ENCODE data around the gene KCNH8. TPM values are rescaled to one million over a fixed set of nuclear protein-coding genes. Genes with fewer than 3 reads are reported as not detected.

The KCNH8 gene
- total and polyA plus RNA-seq, 10 of the 15 experiments (the other 5 are each of a cell fraction or from before 2014, with no cell fraction given) = under 0.01 to 0.18 (median 0.07) TPM; not detected in 2

DNA sequence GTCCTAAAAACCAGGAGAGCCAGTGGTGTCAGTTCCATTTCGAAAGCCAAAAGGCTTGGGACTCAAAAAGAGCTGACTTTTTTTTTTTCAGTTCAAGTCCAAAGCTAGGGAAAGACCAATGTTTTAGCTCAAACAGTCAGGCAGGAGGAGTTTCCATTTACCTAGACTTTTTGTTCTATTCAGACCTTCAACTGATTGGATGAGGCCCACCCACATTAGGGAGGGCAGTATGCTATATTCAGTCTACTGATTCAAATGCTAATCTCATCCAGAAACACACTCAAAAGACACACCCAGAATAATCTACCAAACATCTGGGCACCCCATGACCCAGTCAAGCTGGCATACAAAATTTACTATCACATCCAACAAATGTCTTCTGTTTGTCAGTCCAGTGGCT, 374.0 kb downstream of the KCNH8 start (continued):
- TF ChIP-seq, protein P1, sequence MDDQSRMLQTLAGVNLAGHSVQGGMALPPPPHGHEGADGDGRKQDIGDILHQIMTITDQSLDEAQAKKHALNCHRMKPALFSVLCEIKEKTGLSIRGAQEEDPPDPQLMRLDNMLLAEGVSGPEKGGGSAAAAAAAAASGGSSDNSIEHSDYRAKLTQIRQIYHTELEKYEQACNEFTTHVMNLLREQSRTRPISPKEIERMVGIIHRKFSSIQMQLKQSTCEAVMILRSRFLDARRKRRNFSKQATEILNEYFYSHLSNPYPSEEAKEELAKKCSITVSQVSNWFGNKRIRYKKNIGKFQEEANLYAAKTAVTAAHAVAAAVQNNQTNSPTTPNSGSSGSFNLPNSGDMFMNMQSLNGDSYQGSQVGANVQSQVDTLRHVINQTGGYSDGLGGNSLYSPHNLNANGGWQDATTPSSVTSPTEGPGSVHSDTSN (IDR thresholded peaks at IDR 0.05; ENCODE audit: insufficient replicate concordance, low read depth, low read length) = no peak
- TF ChIP-seq HDAC6 (IDR thresholded peaks at IDR 0.05; ENCODE audit: unreplicated experiment) (no peak), ZNF207 (IDR thresholded peaks at IDR 0.05; ENCODE audit: borderline replicate concordance) (no peak), SREBF2 (IDR thresholded peaks at IDR 0.05; ENCODE audit: low read length) (no peak)

GRCh38 chr3:19526071-19526470, 377.8 kb downstream of the KCNH8 start:
- Histone ChIP-seq H3K4me2 (ENCODE audit: control insufficient read depth, insufficient read depth) (no peak overlapping the region), H3K4me1 (ENCODE audit: control insufficient read depth, insufficient read depth, low read length) (no peaks in the 10 kb centered on the region), H2AFZ (ENCODE audit: control insufficient read depth, low read depth, low read length) (no peak overlapping the region), H3K27me3 (replicated peaks in 1 of 2; ENCODE audit: control insufficient read depth in 2 of 2, insufficient read depth in 2 of 2, low read length in 1 of 2) (no peaks in the 10 kb centered on the region), H4K20me1 (ENCODE audit: control insufficient read depth, insufficient read depth) (no peaks in the 10 kb centered on the region), H3K79me2 (ENCODE audit: control insufficient read depth, insufficient read depth, low read length) (no peaks in the 10 kb centered on the region), H3K36me3 (ENCODE audit: control insufficient read depth in 2 of 2, insufficient read depth in 2 of 2, low read length in 1 of 2) (no peaks in the 10 kb centered on the region), H3K9ac (ENCODE audit: control insufficient read depth, insufficient read depth, low read length) (no peak overlapping the region), H3K4me3 (no peak overlapping the region), H3K27ac (ENCODE audit: control insufficient read depth, insufficient read depth) (no peak overlapping the region), H3K9me3 (replicated peaks; ENCODE audit: control insufficient read depth, insufficient read depth, low read length) (no peaks in the 10 kb centered on the region)
- POLR2A ChIA-PET = no interaction called here
- SMC1A ChIA-PET (ENCODE audit: uncharacterized antibody, unreplicated experiment) = interaction anchor here (2.0 kb wide), 1 partner anchor 15 kb away, joined by 11 read pairs; no protein-coding TSS in a partner anchor
- intact Hi-C loops (cut with micrococcal nuclease; ENCODE audit: unreplicated experiment) (no loop called here), in situ Hi-C loops (cut with MboI) (no loop called here)
- FAIRE-seq (no peak), ATAC-seq (no peak), DNase-seq (ENCODE audit: low read depth, low spot score) (no peak)
- no TSS peak for BruUV-seq (replicated peaks)
- RAD21 ChIA-PET (ENCODE audit: unreplicated experiment) = interaction anchor here (1.2 kb wide), 1 partner anchor 177 kb away, joined by 3 read pairs; no protein-coding TSS in a partner anchor
- CTCF ChIA-PET = interaction anchor here (0.6 to 2.6 kb wide), 2 partner anchors 12 to 75 kb away, joined by 3 to 6 read pairs; no protein-coding TSS in a partner anchor
- WGBS (ENCODE audit: insufficient coverage, insufficient replicate concordance, low lambda C conversion rate, missing lambda C conversion rate) = 48% methylated on average over 3 of the region's 3 CpGs
- TF ChIP-seq, protein P2, sequence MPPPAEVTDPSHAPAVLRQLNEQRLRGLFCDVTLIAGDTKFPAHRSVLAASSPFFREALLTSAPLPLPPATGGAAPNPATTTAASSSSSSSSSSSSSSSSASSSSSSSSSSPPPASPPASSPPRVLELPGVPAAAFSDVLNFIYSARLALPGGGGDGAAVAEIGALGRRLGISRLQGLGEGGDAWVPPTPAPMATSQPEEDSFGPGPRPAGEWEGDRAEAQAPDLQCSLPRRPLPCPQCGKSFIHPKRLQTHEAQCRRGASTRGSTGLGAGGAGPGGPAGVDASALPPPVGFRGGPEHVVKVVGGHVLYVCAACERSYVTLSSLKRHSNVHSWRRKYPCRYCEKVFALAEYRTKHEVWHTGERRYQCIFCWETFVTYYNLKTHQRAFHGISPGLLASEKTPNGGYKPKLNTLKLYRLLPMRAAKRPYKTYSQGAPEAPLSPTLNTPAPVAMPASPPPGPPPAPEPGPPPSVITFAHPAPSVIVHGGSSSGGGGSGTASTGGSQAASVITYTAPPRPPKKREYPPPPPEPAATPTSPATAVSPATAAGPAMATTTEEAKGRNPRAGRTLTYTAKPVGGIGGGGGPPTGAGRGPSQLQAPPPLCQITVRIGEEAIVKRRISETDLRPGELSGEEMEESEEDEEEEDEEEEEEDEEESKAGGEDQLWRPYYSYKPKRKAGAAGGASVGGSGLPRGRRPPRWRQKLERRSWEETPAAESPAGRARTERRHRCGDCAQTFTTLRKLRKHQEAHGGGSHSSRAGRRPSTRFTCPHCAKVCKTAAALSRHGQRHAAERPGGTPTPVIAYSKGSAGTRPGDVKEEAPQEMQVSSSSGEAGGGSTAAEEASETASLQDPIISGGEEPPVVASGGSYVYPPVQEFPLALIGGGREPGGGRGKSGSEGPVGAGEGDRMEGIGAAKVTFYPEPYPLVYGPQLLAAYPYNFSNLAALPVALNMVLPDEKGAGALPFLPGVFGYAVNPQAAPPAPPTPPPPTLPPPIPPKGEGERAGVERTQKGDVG (CRISPR knock-in tag; IDR thresholded peaks at IDR 0.05) = no peak
- TF ChIP-seq, protein P3, sequence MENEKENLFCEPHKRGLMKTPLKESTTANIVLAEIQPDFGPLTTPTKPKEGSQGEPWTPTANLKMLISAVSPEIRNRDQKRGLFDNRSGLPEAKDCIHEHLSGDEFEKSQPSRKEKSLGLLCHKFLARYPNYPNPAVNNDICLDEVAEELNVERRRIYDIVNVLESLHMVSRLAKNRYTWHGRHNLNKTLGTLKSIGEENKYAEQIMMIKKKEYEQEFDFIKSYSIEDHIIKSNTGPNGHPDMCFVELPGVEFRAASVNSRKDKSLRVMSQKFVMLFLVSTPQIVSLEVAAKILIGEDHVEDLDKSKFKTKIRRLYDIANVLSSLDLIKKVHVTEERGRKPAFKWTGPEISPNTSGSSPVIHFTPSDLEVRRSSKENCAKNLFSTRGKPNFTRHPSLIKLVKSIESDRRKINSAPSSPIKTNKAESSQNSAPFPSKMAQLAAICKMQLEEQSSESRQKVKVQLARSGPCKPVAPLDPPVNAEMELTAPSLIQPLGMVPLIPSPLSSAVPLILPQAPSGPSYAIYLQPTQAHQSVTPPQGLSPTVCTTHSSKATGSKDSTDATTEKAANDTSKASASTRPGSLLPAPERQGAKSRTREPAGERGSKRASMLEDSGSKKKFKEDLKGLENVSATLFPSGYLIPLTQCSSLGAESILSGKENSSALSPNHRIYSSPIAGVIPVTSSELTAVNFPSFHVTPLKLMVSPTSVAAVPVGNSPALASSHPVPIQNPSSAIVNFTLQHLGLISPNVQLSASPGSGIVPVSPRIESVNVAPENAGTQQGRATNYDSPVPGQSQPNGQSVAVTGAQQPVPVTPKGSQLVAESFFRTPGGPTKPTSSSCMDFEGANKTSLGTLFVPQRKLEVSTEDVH (IDR thresholded peaks at IDR 0.05; ENCODE audit: low read depth, partially characterized antibody) = no peak
- TF ChIP-seq RUNX3 (IDR thresholded peaks at IDR 0.05; ENCODE audit: low read length) (no peak), POLR2AphosphoS2 (IDR thresholded peaks at IDR 0.05; ENCODE audit: low read depth, low read length) (no peak), POU2F2 (IDR thresholded peaks at IDR 0.05; ENCODE audit: borderline replicate concordance, low read depth, low read length) (no peak), RELB (IDR thresholded peaks at IDR 0.05; ENCODE audit: low read depth) (no peak), IKZF1 (conservative IDR thresholded peaks at IDR 0.05) (no peak), YY1 (IDR thresholded peaks at IDR 0.05; ENCODE audit: low read depth, low read length) (no peak), E2F4 (IDR thresholded peaks at IDR 0.05; ENCODE audit: low read depth, low read length) (no peak)
